Measurements from ENCODE around the gene COPS9.

Gene COPS9

DNA sequence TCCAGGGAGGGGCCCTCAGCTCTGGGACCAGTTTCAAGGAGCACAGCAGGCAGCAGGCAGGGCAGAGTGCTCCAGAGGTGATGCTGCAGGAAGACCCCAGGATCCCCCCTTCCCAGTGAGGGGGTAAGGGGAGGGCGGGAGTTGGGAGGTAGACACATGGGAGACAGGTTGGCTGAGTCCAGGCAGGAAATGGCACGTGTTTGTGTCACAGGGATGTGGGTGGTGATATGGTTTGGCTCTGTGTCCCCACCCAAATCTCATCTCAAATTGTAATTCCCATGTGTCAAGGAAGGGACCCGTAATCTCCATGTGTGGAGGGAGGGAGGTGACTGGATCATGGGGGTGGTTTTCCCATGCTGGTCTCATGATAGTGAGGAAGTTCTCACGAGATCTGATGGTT lies 29.6 kb upstream of the COPS9 start:
- DNase-seq = no peak

DNA sequence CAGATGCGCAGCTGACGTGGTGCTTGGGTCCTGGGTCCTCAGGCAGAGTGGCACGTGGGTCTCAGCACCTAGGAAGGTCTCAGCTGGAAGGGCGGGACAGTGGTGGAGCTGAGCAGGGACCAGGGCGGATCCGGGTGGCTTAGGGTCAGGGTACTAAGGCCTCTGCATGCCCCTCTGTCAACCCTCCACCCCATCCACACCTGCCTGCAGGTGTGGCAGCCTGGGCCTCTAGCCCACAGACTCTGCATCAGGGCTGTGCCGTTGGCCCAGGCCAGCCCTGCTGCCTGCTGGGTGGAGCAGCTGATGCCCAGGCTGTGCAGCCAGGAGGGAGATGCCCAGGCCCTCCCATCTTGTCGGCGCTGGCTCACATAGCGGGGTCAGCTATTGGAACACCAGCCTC lies 28.9 kb upstream of the COPS9 start:
- no peak for DNase-seq

GRCh38 chr2:240164586-240164985 lies 28.5 kb upstream of the COPS9 start:
- no peak for DNase-seq

DNA sequence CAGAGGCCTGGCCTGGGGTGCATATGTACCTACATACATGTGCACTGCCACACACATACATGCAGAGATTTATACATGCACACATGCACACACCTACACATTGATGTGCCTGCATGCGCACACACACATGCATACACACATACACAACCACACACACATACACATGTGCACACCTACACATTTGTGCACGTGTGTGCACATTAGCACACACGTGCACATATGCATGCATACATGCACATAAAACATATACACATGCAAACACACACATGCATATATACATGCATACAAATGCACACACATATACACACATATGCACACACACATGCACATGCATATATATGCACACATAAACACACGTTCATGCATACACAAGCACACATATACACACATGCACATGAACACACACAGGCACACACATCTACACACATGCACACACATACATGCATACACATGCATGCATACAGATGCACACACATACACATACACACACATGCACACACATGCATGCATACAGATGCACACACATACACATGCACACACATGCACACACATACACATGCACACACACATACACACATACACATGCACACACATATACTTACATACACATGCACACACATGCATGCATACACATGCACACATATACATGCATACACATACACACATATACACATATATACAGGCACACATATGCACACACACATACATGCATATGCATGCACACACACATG lies 27.9 kb upstream of the COPS9 start:
- no peak for DNase-seq

DNA sequence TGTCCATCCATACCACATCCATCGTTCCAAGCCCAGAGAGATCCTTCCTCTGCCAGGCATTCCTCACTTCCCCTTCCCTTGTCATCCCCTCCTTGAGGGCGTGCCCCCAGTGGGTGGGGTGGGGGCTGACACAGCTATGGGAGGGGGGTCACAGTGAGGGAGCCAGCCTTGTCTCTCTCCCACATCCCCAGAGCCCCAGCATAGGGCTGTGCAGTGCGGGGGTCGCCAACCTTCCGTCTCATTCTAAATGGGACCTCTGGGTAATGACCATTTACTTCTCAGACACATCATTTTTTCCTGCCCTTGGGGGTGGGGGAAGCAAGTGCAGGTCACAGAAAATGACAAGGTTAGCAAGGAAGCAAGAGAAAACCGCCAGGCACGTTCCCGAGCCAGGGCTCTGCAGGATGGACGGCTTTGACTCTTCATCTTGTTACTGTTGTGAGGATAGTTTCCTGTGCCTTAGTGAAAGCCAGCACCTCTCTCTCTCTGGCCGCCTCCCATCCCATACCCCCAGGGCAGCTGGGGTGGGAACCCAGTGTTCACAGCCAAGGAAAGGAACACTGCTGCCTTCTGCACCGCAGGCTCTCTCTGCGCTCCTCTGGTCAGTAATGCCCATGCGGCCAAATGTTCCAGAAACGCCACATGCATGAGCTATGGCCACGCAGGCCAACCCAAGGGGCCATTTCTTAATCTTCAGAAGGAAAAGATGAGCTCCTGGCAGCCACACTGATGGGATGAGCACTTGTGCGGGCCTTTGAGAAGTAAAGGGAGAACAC lies 27.0 kb upstream of the COPS9 start:
- DNase-seq = no peak

GRCh38 chr2:240162531-240162930 lies 26.4 kb upstream of the COPS9 start:
- no peak for DNase-seq

GRCh38 chr2:240162032-240162431 lies 25.9 kb upstream of the COPS9 start:
- no peak for DNase-seq

GRCh38 chr2:240161087-240161750 lies 25.1 kb upstream of the COPS9 start:
- no peak for DNase-seq

DNA sequence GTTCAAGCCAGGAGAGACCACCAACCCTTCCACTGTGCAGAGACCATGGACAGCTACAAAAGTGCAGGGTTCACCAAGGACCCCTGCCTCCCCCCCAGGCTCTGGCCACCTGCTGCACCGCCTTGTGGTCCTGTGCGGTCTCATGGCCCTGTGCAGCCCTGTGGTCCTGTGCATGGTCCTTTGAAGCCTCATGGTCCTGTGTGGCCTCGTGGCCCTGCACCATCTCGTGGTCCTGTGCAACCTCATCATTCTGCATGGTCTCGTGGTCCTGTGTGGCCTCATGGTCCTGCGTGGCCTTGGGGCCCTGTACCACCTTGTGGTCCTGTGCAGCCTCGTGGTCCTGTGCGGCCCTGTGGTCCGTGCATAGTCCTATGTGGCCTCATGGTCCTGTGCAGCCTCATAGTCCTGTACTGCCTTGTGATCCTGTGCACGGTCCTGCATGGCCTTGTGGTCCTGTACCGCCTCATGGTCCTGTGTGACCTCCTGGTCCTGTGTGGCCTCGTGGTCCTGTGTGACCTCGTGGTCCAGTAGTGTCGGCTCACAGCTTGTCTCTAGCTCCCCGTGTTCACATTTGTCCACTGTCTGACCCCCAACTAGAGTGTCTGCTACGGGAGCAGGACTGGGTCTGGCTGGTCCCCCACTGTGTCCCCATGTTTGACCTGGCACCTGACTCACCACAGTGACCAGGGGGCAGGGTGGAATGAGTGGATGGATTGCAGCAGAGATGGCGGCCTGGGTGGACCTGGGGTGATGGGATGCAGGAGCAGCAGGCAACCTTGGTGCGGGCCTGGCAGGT lies 24.4 kb upstream of the COPS9 start:
- DNase-seq = no peak

DNA sequence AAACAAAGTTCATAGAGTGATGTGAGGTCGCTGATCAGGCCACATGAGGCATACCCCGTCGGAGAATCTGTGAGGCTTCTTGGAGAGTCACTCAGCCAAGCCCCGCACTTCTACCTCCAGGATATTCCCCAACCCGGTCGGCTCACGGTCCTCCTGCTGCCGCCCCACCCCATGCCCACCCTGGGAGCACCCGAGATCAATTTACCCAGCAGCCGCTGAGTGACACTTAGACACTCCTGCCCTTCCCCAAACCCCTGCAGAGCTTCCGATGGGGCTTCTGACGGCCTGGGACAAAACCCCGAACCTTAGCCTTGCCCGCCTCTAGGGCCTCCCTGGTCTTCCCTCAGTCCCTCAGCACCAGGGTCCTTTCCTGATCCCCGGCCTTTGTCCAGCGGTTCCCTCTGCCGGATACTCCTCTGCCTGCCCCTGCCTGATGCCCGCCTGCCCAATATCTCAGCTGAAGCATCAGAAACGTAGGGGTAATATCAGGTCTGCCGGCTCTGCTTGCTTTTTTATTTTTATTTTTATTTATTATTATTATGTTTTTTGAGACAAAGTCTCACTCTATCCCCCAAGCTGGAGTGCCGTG lies 23.2 kb upstream of the COPS9 start:
- no peak for DNase-seq

GRCh38 chr2:240157147-240157470 lies 21.0 kb upstream of the COPS9 start:
- no peak for DNase-seq

DNA sequence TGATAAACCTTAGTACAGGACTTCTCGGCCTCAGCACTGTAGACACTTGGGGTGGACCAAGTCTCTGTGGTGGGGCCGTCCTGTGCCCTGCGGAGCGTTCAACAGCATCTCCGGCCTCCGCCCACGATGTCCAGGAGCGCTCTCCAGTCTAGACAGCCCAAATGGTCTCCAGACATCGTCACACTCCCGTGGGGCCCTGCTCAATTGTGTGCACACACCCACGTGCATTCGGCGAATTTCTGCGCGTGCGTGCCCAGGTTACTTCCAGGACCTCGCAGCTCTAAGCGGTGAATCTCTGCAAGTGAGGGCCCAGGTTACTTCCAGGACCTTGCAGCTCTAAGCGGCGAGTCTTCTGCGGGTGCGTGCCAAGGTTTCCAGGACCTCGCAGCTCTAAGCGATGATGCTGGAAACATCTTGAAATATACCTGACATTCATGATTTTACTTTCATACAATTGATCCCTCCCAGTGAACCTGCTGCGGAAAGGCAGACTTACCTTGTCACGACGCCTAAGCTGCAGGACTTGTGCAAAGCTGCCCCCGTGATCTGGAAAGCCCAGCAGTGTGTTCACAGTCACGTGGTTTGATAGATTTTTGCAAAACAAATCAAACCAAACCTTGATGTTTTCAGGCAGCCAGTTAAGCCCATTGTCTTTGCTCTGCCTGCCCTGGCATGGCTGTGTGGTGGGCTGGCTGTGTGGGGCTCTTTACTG lies 20.5 kb upstream of the COPS9 start:
- no peak for DNase-seq

- DNase-seq = no peak
Observed at GRCh38 chr2:240155745-240156390, 19.8 kb upstream of the COPS9 start.

GRCh38 chr2:240155048-240155744 lies 19.1 kb upstream of the COPS9 start:
- no peak for DNase-seq

- DNase-seq = no peak
Observed at GRCh38 chr2:240154606-240155005, 18.5 kb upstream of the COPS9 start.

GRCh38 chr2:240153418-240153817 lies 17.3 kb upstream of the COPS9 start:
- DNase-seq = no peak

DNA sequence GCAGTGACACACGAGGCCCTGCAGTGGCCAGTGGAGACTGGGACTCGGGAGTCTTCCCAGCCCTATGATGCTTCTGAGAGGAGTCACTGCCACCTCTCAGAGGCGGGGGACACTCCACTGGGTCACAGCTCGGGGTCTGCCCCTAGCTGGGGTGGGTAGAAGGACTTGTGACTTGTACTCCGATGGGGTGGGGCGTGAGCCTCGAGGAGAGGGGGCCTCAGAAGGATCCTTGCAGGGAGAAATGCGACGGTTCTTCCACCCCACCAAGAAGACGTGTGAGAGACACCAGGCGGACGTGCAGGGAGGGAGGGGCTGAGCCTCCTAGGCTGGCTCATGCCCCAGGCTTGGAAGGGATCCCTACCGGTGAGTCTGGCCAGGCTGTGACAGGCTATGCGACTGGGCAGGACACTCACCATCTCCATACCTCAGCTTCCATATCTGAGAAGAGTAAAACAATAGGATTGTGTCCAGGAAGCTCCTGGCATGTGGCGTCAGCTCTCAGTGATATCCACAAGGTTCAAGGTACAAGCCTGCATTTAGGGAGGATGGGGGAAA lies 15.4 kb upstream of the COPS9 start:
- DNase-seq = no peak

DNA sequence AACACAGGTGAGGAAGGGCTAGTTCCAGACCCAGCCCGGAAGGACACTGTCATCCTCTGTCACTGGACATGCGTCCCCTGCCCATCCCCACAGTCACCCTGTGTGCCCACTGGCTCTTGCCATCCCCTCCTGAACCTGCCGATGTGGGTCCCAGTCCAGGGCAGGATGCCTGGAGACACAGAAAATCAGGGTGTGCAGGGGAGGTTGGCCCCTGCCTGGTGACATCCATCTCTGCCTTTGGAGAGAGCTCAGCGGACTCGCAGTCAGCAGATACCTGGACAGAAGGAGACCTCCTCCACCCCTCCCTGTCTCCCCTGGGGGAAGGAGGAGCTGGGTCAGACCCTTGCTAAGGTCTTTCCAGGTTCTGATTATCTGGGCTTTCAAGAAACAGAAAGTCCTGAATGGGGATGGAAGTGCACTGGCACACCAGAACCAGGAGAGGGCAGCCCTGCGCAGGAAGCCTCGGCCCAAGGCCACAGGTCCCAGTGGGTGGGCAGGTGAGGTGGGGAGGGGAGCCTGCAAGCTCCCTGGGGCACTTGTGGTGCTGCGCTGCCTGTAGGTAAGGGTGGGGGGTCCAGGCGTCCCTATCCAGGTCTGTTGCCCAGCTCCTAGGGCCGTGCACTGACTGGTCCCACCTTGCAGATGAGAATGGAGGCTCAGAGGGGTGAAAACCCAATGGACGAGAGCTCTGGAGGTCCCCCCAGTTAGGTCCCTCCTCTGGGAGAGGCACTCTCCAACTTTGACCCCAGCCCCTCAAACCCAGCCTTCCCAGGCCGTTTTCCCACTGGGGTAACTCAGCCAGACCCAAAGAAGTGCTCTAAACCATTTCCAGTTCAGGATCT lies 14.1 kb upstream of the COPS9 start:
- no peak for DNase-seq

DNA sequence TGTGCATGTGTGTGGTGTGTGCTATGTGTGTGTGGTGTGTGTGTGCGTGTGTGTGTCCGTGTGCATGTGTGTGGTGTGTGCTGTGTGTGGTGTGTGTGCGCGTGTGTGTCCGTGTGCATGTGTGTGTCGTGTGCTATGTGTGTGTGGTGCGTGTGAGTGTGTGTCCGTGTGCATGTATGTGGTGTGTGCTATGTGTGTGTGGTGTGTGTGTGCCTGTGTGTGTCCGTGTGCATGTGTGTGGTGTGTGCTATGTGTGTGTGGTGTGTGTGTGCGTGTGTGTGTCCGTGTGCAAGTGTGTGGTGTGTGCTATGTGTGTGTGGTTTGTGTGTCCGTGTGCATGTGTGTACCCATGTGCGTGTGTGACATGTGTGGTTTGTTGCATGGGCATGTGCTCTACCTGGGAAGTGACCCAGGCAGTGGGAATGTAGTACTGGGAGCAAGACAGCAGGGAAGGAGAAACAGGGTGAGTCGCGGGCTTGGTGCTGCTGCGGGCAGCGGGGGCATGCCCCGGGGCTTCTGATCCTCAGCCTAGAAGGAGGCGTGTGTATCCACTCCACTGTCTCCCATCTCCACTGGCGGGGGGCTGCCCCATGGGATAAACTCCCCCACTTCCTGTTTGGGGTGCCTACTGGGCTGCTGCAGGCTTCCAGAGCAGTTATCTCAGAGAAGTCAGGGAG lies 11.9 kb upstream of the COPS9 start:
- DNase-seq = no peak

Data from effector CD4-positive, alpha-beta T cell (primary cell).